A549 (cell line): ENCODE data around the gene CCDC60.

Experiments used
- BHLHE40 ChIP-seq: IDR thresholded peaks from 2 replicates; pipeline ENCODE4 v1.6.1; 2012; ENCODE audit warnings: low read depth, low read length, inconsistent platforms
- EP300 ChIP-seq, 2 experiments: fragments of >200 bp; sonication (Bioruptor Twin); formaldehyde crosslinking; IDR thresholded peaks; 2 replicates in 1 of 2; 3 replicates in 1 of 2; pipeline ENCODE4 v1.6.1; 2016 to 2017
- JUNB ChIP-seq: fragments of >200 bp; sonication (Bioruptor Twin); formaldehyde crosslinking; IDR thresholded peaks from 2 replicates; pipeline ENCODE4 v1.6.1; 2016
- KDM5A ChIP-seq: fragments of 200-600 bp; sonication (generic); IDR thresholded peaks from 2 replicates; pipeline ENCODE4 v1.6.1; 2016; ENCODE audit warnings: antibody characterized with exemption, mild to moderate bottlenecking
- NFE2L2 ChIP-seq: fragments of 150-350 bp; conservative IDR thresholded peaks from 2 replicates; pipeline ENCODE4 v1.6.1; 2014; ENCODE audit warnings: low read length

GRCh38 chr12:119460876-119461275 lies 126.3 kb downstream of the CCDC60 start:
- no peak for TF ChIP-seq NFE2L2
- no peak for TF ChIP-seq EP300 (IDR thresholded peaks at IDR 0.05)
- TF ChIP-seq JUNB: no peak
- TF ChIP-seq BHLHE40: no peak
- TF ChIP-seq KDM5A: no peak
